Osteoblast (primary cell): ENCODE measurements around the gene TULP4. TPM values are rescaled to one million over a fixed set of nuclear protein-coding genes. Genes with fewer than 3 reads are reported as not detected.

Experiments
- DNase-seq: peaks from one replicate; pipeline ENCODE4 v3.0.0; 2011; ENCODE audit warnings: low spot score, mixed read lengths; ENCODE audit not compliant: insufficient read length; ENCODE audit errors: missing footprints
- H2AFZ ChIP-seq: 2 replicates; pipeline ENCODE4 v1.6.0; 2011; ENCODE audit warnings: mild to moderate bottlenecking, low read length
- H3K27ac ChIP-seq: 2 replicates; pipeline ENCODE4 v1.5.1; 2011; ENCODE audit warnings: mild to moderate bottlenecking, low read depth, low read length, moderate library complexity
- H3K27me3 ChIP-seq: 2 replicates; pipeline ENCODE4 v1.6.0; 2012; ENCODE audit warnings: mild to moderate bottlenecking, control low read depth, inconsistent platforms, low read length, moderate library complexity; ENCODE audit not compliant: insufficient read depth
- H3K36me3 ChIP-seq: 2 replicates; pipeline ENCODE4 v1.5.1; 2011; ENCODE audit warnings: mild to moderate bottlenecking, low read length, control low read depth, moderate library complexity; ENCODE audit not compliant: insufficient read depth
- H3K4me1 ChIP-seq: 2 replicates; pipeline ENCODE4 v1.5.1; 2011; ENCODE audit warnings: mild to moderate bottlenecking, low read length, control low read depth, moderate library complexity; ENCODE audit not compliant: insufficient read depth
- H3K4me2 ChIP-seq: 2 replicates; pipeline ENCODE4 v1.6.0; 2011; ENCODE audit warnings: mild to moderate bottlenecking, low read length; ENCODE audit not compliant: insufficient read depth
- H3K4me3 ChIP-seq: fragments of 200-600 bp; sonication (generic); 3 replicates; pipeline ENCODE4 v1.5.1; 2012; ENCODE audit warnings: mild to moderate bottlenecking, low read length, inconsistent platforms; ENCODE audit not compliant: insufficient read depth
- H3K79me2 ChIP-seq: 2 replicates; pipeline ENCODE4 v1.6.0; 2012; ENCODE audit warnings: mild to moderate bottlenecking, low read length, control low read depth, inconsistent platforms; ENCODE audit not compliant: insufficient read depth
- H3K9me3 ChIP-seq: 2 replicates; pipeline ENCODE4 v1.5.1; 2011; ENCODE audit warnings: low read depth, low read length, control low read depth
- H4K20me1 ChIP-seq: 2 replicates; pipeline ENCODE4 v1.6.0; 2012; ENCODE audit warnings: mild to moderate bottlenecking, low read length, control low read depth; ENCODE audit not compliant: insufficient read depth
- total RNA-seq: library from RNA; depleted of rRNA; stranded (reverse); fragments of >200 nt; gene quantifications from 2 replicates; pipeline ENCODE4 v1.2.3, GENCODE V29; 2012
- TF ChIP-seq, protein P1 (sequence below): IDR thresholded peaks from 2 replicates; pipeline ENCODE4 v1.5.1; 2011; ENCODE audit warnings: mild to moderate bottlenecking, low read depth, low read length, moderate library complexity; ENCODE audit errors: extremely low read depth

Gene TULP4
- total RNA-seq, 1 donor, result 172 TPM

- Histone ChIP-seq H3K4me2 (no peak overlapping the region), H2AFZ (no peak overlapping the region), H4K20me1 (no peaks in the 10 kb centered on the region), H3K4me3 (no peak overlapping the region), H3K27ac (no peak overlapping the region), H3K36me3 (no peaks in the 10 kb centered on the region), H3K9me3 (no peaks in the 10 kb centered on the region), H3K4me1 (no peaks in the 10 kb centered on the region), H3K79me2 (no peaks in the 10 kb centered on the region), H3K27me3 (no peaks in the 10 kb centered on the region)
- TF ChIP-seq, protein P1, sequence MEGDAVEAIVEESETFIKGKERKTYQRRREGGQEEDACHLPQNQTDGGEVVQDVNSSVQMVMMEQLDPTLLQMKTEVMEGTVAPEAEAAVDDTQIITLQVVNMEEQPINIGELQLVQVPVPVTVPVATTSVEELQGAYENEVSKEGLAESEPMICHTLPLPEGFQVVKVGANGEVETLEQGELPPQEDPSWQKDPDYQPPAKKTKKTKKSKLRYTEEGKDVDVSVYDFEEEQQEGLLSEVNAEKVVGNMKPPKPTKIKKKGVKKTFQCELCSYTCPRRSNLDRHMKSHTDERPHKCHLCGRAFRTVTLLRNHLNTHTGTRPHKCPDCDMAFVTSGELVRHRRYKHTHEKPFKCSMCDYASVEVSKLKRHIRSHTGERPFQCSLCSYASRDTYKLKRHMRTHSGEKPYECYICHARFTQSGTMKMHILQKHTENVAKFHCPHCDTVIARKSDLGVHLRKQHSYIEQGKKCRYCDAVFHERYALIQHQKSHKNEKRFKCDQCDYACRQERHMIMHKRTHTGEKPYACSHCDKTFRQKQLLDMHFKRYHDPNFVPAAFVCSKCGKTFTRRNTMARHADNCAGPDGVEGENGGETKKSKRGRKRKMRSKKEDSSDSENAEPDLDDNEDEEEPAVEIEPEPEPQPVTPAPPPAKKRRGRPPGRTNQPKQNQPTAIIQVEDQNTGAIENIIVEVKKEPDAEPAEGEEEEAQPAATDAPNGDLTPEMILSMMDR, result no peak
- no peak for DNase-seq
Measured at GRCh38 chr6:158431560-158431959, 119.3 kb downstream of the TULP4 start.

DNA sequence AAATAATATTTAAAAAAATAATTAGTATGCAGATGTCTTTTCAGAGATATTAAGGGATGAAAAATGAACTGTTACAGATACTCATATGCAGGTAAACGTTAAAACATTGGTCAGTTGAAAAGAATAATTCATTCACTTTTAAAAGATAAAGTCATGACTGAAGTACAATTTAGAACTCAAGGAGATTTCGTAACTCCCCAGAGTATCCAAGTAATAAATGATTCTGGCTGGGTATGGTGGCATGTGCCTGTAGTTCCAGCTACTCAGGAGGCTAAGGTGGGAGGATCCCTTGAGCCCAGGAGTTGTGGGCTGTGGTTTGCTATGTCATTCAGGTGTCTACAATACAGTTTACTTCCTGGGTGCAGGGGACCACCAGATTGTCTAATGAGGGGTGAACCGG is 125.3 kb downstream of the TULP4 start:
- no peaks in the 10 kb centered on the region for H3K36me3 ChIP-seq
- H3K27me3 ChIP-seq, result no peaks in the 10 kb centered on the region
- no peak for DNase-seq
- H3K4me2 ChIP-seq, result no peak overlapping the region
- no peaks in the 10 kb centered on the region for H4K20me1 ChIP-seq
- H3K27ac ChIP-seq, result no peak overlapping the region
- TF ChIP-seq, protein P1, result no peak
- no peak overlapping the region for H2AFZ ChIP-seq
- no peaks in the 10 kb centered on the region for H3K79me2 ChIP-seq
- no peak overlapping the region for H3K4me3 ChIP-seq
- H3K9me3 ChIP-seq, result no peaks in the 10 kb centered on the region
- H3K4me1 ChIP-seq, result no peaks in the 10 kb centered on the region

DNA sequence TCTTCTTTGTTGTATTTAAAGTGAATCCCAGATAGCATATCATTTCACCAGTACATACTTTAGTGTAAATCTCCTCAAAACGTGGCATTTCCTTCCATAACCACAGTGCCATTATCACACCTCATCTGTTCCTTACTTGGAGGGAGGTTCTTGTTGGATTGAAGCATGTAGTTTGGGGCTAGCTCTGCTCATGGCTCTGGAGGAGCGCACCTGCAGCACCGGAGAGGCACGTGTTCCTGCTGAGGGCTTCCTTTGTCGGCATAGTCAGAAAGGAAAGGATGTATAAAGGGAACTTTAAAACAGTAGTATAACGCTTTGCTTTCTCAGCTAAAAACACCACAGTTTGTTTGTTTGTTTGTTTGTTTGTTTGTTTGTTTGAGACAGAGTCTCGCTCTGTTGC is 126.0 kb downstream of the TULP4 start:
- Histone ChIP-seq H3K4me2 (no peak overlapping the region), H3K9me3 (no peaks in the 10 kb centered on the region), H4K20me1 (no peaks in the 10 kb centered on the region), H3K79me2 (no peaks in the 10 kb centered on the region), H3K36me3 (no peaks in the 10 kb centered on the region), H3K27ac (no peak overlapping the region), H3K4me3 (no peak overlapping the region), H3K4me1 (no peaks in the 10 kb centered on the region), H2AFZ (no peak overlapping the region), H3K27me3 (no peaks in the 10 kb centered on the region)
- no peak for DNase-seq
- TF ChIP-seq, protein P1, result no peak

DNA sequence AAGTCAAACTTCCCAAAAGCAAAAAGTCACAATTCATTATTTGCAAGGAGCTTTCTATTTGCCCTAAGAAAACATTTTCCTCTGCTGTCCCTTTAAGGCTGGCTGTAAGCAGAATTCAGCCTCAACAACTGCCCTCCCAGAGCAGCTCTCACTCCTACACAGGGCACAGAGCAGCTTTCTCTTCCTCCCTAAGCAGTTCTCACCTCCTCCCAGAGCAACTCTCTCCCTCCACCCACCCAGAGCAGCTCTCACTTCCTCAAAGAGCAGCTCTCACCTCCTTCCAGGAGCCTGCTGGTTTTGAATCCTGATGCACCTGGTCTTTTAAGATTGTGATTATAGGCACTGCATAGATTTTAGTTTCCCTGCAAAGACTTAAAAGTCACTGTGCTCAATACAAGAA is 127.0 kb downstream of the TULP4 start:
- Histone ChIP-seq H3K36me3 (no peaks in the 10 kb centered on the region), H3K4me2 (no peak overlapping the region), H4K20me1 (no peaks in the 10 kb centered on the region), H3K79me2 (no peaks in the 10 kb centered on the region), H3K4me3 (no peak overlapping the region), H3K27ac (no peak overlapping the region), H3K9me3 (no peaks in the 10 kb centered on the region), H2AFZ (no peak overlapping the region), H3K27me3 (no peaks in the 10 kb centered on the region), H3K4me1 (no peaks in the 10 kb centered on the region)
- no peak for DNase-seq
- TF ChIP-seq, protein P1, result no peak
